K562 (cell line): ENCODE measurements around the gene BPHL. TPM values are rescaled to one million over a fixed set of nuclear protein-coding genes. Genes with fewer than 3 reads are reported as not detected.
A peak's percentile ranks its signal among the peaks of the same experiment; 100 is the strongest.

Experiments used
- BCL6 ChIP-seq: fragments of 250-450 bp; sonication (Bioruptor Pico); IDR thresholded peaks from 2 replicates; pipeline ENCODE4 v1.4.0; 2020
- EP300 ChIP-seq: IDR thresholded peaks from 2 replicates; pipeline ENCODE4 v1.6.1; 2012; ENCODE audit warnings: low read length, improper control_type of control experiment
- EP400 ChIP-seq: fragments of 450-650 bp; IDR thresholded peaks from 2 replicates; pipeline ENCODE4 v1.6.1; 2017; ENCODE audit warnings: antibody characterized with exemption, mild to moderate bottlenecking, moderate library complexity
- GABPB2 ChIP-seq: fragments of 250-450 bp; sonication (Bioruptor Pico); conservative IDR thresholded peaks from 2 replicates; pipeline ENCODE4 v1.5.1; 2021; ENCODE audit warnings: mild to moderate bottlenecking
- JUND ChIP-seq, 2 experiments: IDR thresholded peaks; 2 replicates in 1 of 2; 3 replicates in 1 of 2; pipeline ENCODE4 v1.6.1; 2011; ENCODE audit warnings: borderline replicate concordance in 2 of 2, low read depth in 2 of 2, low read length in 2 of 2, improper control_type of control experiment in 1 of 2, missing biosample characterization in 1 of 2, missing genetic modification characterization in 1 of 2, missing genetic modification reagents in 1 of 2
- KDM2B ChIP-seq: fragments of 250-450 bp; sonication (Bioruptor Pico); IDR thresholded peaks from 2 replicates; pipeline ENCODE4 v1.8.0; 2021; ENCODE audit warnings: mild to moderate bottlenecking, moderate library complexity
- KLF6 ChIP-seq: fragments of 250-450 bp; sonication (Bioruptor Pico); IDR thresholded peaks from 2 replicates; pipeline ENCODE4 v1.4.0; 2020; ENCODE audit warnings: mild to moderate bottlenecking, moderate library complexity, borderline replicate concordance
- MAFG ChIP-seq: fragments of 450-650 bp; conservative IDR thresholded peaks from 2 replicates; pipeline ENCODE4 v1.6.1; 2016; ENCODE audit warnings: missing genetic modification characterization, missing compliant biosample characterization
- MEF2A ChIP-seq: IDR thresholded peaks from 2 replicates; pipeline ENCODE4 v1.6.1; 2011; ENCODE audit warnings: low read depth, mild to moderate bottlenecking, low read length, moderate library complexity; ENCODE audit not compliant: control insufficient read depth
- MYBL2 ChIP-seq, 2 experiments: fragments of 450-650 bp in 1 of 2; sonication (generic) in 1 of 2; formaldehyde crosslinking in 1 of 2; IDR thresholded peaks; 2 replicates each; pipeline versions ENCODE4 v1.6.1 to v1.8.1; 2017 to 2022; ENCODE audit warnings: borderline replicate concordance in 1 of 2, inconsistent platforms in 1 of 2, low read depth in 1 of 2, mild to moderate bottlenecking in 1 of 2, missing genetic modification reagents in 1 of 2, moderate library complexity in 1 of 2
- NFRKB ChIP-seq: fragments of 450-650 bp; IDR thresholded peaks from 2 replicates; pipeline ENCODE4 v1.6.1; 2016; ENCODE audit warnings: low read depth
- RFX7 ChIP-seq: fragments of 250-450 bp; sonication (Bioruptor Pico); IDR thresholded peaks from 2 replicates; pipeline ENCODE4 v1.5.1; 2021; ENCODE audit warnings: mild to moderate bottlenecking
- SREBF2 ChIP-seq: sonication (generic); formaldehyde crosslinking; IDR thresholded peaks from 2 replicates; pipeline ENCODE4 v1.4.0; 2020; ENCODE audit warnings: mild to moderate bottlenecking, missing genetic modification reagents
- TEAD4 ChIP-seq, 2 experiments: sonication (generic) in 1 of 2; formaldehyde crosslinking in 1 of 2; IDR thresholded peaks; 2 replicates each; pipeline versions ENCODE4 v1.6.1 to v1.8.0; 2012 to 2022; ENCODE audit warnings: borderline replicate concordance in 1 of 2, inconsistent platforms in 1 of 2, low read length in 1 of 2, mild to moderate bottlenecking in 1 of 2, missing genetic modification reagents in 1 of 2
- ZNF431 ChIP-seq: sonication (generic); formaldehyde crosslinking; IDR thresholded peaks from 2 replicates; pipeline ENCODE4 v1.8.0; 2022; ENCODE audit warnings: mild to moderate bottlenecking, missing genetic modification reagents
- ZNF644 ChIP-seq: fragments of 200-800 bp; sonication (Bioruptor generic); IDR thresholded peaks from 2 replicates; pipeline ENCODE4 v1.6.1; 2016; ENCODE audit warnings: low read depth, missing genetic modification characterization, missing compliant biosample characterization
- ZNF75A ChIP-seq: fragments of 450-650 bp; formaldehyde crosslinking; IDR thresholded peaks from 2 replicates; pipeline ENCODE4 v1.4.0; 2020; ENCODE audit warnings: mild to moderate bottlenecking
- polyA plus RNA-seq, 8 experiments: library from polyadenylated mRNA; depleted of rRNA in 4 of 8; stranded (reverse) in 5 of 8; unstranded in 3 of 8; fragments of >200 nt; fragmentation: Nextera tagmentation in 2 of 8; fragmentation: Illumina TruSeq in 1 of 8; extraction: Ambion mirVana in 2 of 8; extraction: Trizol in 1 of 8; gene quantifications; 2 replicates each; pipeline versions ENCODE4 v1.2.1 to v1.2.3, GENCODE V29; 2011 to 2014; ENCODE audit warnings: inconsistent platforms in 1 of 8, missing spikeins in 1 of 8
- total RNA-seq, 7 experiments: library from RNA; depleted of rRNA in 6 of 7; stranded (reverse); fragments of >200 nt in 6 of 7; fragmentation: Illumina TruSeq in 2 of 7; extraction: Trizol in 2 of 7; gene quantifications; 2 replicates each; pipeline versions ENCODE4 v1.2.1 to v1.2.3, GENCODE V29; 2011 to 2021; ENCODE audit warnings: low replicate concordance in 1 of 7
- TF ChIP-seq, protein P1 (sequence below): sonication (generic); formaldehyde crosslinking; IDR thresholded peaks from 2 replicates; pipeline ENCODE4 v1.9.0; 2022; ENCODE audit warnings: mild to moderate bottlenecking, missing genetic modification reagents
- TF ChIP-seq, protein P2 (sequence below): IDR thresholded peaks from 3 replicates; pipeline ENCODE4 v1.6.1; 2011; ENCODE audit warnings: borderline replicate concordance, mild to moderate bottlenecking, moderate library complexity; ENCODE audit not compliant: insufficient read length; ENCODE audit errors: extremely low read depth
- TF ChIP-seq, protein P3 (sequence below): fragments of 250-450 bp; sonication (Bioruptor Pico); IDR thresholded peaks from 2 replicates; pipeline ENCODE4 v1.8.0; 2022; ENCODE audit warnings: moderate library complexity, mild to moderate bottlenecking, inconsistent platforms
- TF ChIP-seq, protein P4 (sequence below): fragments of 450-650 bp; conservative IDR thresholded peaks from 2 replicates; pipeline ENCODE4 v1.6.1; 2016; ENCODE audit warnings: missing genetic modification characterization, low read depth, mild to moderate bottlenecking, control low read depth, missing compliant biosample characterization

BPHL gene
- total and polyA plus RNA-seq, 9 of the 15 experiments (the other 6 are each of a cell fraction or from before 2014, with no cell fraction given) = 3.5 to 17.4 (median 8.2) TPM

DNA sequence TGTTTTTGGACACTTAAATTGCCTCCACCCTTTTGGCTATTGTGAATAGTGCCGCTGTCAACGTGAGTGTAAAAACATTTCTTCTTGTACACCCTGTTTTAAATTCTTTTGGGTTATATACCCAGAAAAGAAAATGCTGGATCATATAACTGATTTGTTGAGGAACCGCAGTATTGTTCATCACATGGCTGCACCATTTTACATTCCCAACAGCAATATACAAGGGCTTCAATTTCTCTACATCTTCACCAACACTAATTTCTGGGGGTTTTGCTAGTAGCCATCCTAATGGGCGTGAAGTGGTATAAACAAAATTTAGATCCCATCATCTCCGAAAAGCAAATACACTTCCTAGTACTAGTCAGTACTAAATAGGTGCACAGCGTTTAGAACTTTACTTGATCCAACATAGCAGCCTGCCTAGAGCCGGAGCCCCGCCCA lies 579 bp upstream of the BPHL start (continued):
- TF ChIP-seq ZNF644 (tag) (no peak), SREBF2 (CRISPR knock-in tag) (no peak), JUND (IDR thresholded peaks at IDR 0.05; ENCODE audit: borderline replicate concordance, low read depth, low read length) (no peak), JUND (tag; IDR thresholded peaks at IDR 0.05; ENCODE audit: borderline replicate concordance, low read depth, low read length) (0 out of 3 replicates have a peak, but pooled peaks have one; percentile 9), EP300 (no peak), ZNF431 (CRISPR knock-in tag) (no peak), GABPB2 (CRISPR knock-in tag) (no peak), EP400 (no peak; the same call in 1 of the 2 replicates), MAFG (tag) (no peak), MEF2A (no peak), NFRKB (0 out of 2 replicates have a peak, but pooled peaks have one; percentile 31), ZNF75A (CRISPR knock-in tag) (no peak), KDM2B (CRISPR knock-in tag) (no peak), BCL6 (CRISPR knock-in tag) (no peak), KLF6 (CRISPR knock-in tag) (no peak), TEAD4 (IDR thresholded peaks at IDR 0.05; ENCODE audit: low read length) (peak; percentile 36; the same call in 1 of the 2 replicates), TEAD4 (CRISPR knock-in tag; IDR thresholded peaks at IDR 0.05; ENCODE audit: borderline replicate concordance) (no peak), MYBL2 (IDR thresholded peaks at IDR 0.05; ENCODE audit: low read depth) (no peak), MYBL2 (CRISPR knock-in tag; IDR thresholded peaks at IDR 0.05; ENCODE audit: borderline replicate concordance) (no peak), RFX7 (CRISPR knock-in tag) (0 out of 2 replicates have a peak, but pooled peaks have one; percentile 74)
- TF ChIP-seq, protein P1, sequence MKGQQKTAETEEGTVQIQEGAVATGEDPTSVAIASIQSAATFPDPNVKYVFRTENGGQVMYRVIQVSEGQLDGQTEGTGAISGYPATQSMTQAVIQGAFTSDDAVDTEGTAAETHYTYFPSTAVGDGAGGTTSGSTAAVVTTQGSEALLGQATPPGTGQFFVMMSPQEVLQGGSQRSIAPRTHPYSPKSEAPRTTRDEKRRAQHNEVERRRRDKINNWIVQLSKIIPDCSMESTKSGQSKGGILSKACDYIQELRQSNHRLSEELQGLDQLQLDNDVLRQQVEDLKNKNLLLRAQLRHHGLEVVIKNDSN = no peak
- TF ChIP-seq, protein P2, sequence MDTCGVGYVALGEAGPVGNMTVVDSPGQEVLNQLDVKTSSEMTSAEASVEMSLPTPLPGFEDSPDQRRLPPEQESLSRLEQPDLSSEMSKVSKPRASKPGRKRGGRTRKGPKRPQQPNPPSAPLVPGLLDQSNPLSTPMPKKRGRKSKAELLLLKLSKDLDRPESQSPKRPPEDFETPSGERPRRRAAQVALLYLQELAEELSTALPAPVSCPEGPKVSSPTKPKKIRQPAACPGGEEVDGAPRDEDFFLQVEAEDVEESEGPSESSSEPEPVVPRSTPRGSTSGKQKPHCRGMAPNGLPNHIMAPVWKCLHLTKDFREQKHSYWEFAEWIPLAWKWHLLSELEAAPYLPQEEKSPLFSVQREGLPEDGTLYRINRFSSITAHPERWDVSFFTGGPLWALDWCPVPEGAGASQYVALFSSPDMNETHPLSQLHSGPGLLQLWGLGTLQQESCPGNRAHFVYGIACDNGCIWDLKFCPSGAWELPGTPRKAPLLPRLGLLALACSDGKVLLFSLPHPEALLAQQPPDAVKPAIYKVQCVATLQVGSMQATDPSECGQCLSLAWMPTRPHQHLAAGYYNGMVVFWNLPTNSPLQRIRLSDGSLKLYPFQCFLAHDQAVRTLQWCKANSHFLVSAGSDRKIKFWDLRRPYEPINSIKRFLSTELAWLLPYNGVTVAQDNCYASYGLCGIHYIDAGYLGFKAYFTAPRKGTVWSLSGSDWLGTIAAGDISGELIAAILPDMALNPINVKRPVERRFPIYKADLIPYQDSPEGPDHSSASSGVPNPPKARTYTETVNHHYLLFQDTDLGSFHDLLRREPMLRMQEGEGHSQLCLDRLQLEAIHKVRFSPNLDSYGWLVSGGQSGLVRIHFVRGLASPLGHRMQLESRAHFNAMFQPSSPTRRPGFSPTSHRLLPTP = no peak
- TF ChIP-seq, protein P3, sequence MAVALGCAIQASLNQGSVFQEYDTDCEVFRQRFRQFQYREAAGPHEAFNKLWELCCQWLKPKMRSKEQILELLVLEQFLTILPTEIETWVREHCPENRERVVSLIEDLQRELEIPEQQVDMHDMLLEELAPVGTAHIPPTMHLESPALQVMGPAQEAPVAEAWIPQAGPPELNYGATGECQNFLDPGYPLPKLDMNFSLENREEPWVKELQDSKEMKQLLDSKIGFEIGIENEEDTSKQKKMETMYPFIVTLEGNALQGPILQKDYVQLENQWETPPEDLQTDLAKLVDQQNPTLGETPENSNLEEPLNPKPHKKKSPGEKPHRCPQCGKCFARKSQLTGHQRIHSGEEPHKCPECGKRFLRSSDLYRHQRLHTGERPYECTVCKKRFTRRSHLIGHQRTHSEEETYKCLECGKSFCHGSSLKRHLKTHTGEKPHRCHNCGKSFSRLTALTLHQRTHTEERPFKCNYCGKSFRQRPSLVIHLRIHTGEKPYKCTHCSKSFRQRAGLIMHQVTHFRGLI (CRISPR knock-in tag) = no peak
- TF ChIP-seq, protein P4, sequence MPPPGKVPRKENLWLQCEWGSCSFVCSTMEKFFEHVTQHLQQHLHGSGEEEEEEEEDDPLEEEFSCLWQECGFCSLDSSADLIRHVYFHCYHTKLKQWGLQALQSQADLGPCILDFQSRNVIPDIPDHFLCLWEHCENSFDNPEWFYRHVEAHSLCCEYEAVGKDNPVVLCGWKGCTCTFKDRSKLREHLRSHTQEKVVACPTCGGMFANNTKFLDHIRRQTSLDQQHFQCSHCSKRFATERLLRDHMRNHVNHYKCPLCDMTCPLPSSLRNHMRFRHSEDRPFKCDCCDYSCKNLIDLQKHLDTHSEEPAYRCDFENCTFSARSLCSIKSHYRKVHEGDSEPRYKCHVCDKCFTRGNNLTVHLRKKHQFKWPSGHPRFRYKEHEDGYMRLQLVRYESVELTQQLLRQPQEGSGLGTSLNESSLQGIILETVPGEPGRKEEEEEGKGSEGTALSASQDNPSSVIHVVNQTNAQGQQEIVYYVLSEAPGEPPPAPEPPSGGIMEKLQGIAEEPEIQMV (tag) = no peak
